HepG2 (cell line): ENCODE measurements around the gene PCBP2. TPM values are rescaled to one million over a fixed set of nuclear protein-coding genes. Genes with fewer than 3 reads are reported as not detected.
A peak's percentile ranks its signal among the peaks of the same experiment; 100 is the strongest.

ENCODE experiments used
- ARNTL ChIP-seq: sonication (generic); formaldehyde crosslinking; IDR thresholded peaks from 2 replicates; pipeline ENCODE4 v1.4.0; 2020; ENCODE audit warnings: mild to moderate bottlenecking, missing genetic modification reagents
- CENPT ChIP-seq: sonication (generic); formaldehyde crosslinking; IDR thresholded peaks from 2 replicates; pipeline ENCODE4 v1.8.0; 2022; ENCODE audit warnings: low read depth, mild to moderate bottlenecking, moderate library complexity, missing genetic modification reagents
- DBP ChIP-seq: sonication (generic); formaldehyde crosslinking; IDR thresholded peaks from 2 replicates; pipeline ENCODE4 v1.4.0; 2020; ENCODE audit warnings: missing genetic modification reagents; ENCODE audit errors: not compliant biosample characterization
- GATAD2A ChIP-seq: IDR thresholded peaks from 2 replicates; pipeline ENCODE4 v1.6.1; 2016
- GRHL1 ChIP-seq: sonication (generic); formaldehyde crosslinking; conservative IDR thresholded peaks from 2 replicates; pipeline ENCODE4 v1.8.0; 2022; ENCODE audit warnings: missing genetic modification reagents
- HNF1A ChIP-seq, 2 experiments: sonication (generic) in 1 of 2; formaldehyde crosslinking in 1 of 2; IDR thresholded peaks; 2 replicates each; pipeline versions ENCODE4 v1.4.0 to v1.6.1; 2016 to 2020; ENCODE audit warnings: borderline replicate concordance in 1 of 2, low read depth in 1 of 2, mild to moderate bottlenecking in 1 of 2, missing genetic modification reagents in 1 of 2
- HOXA5 ChIP-seq: sonication (generic); formaldehyde crosslinking; IDR thresholded peaks from 2 replicates; pipeline ENCODE4 v1.4.0; 2020; ENCODE audit warnings: missing genetic modification reagents
- MEIS1 ChIP-seq: sonication (generic); formaldehyde crosslinking; IDR thresholded peaks from 2 replicates; pipeline ENCODE4 v1.9.0; 2021; ENCODE audit warnings: mild to moderate bottlenecking, missing genetic modification reagents, moderate library complexity, borderline replicate concordance
- MXD4 ChIP-seq: IDR thresholded peaks from 2 replicates; pipeline ENCODE4 v1.6.1; 2016; ENCODE audit warnings: mild to moderate bottlenecking, missing biosample characterization, missing genetic modification reagents
- PHF20 ChIP-seq: sonication (generic); formaldehyde crosslinking; IDR thresholded peaks from 2 replicates; pipeline ENCODE4 v1.5.0; 2020; ENCODE audit warnings: mild to moderate bottlenecking, missing genetic modification reagents
- PHF8 ChIP-seq: sonication (generic); formaldehyde crosslinking; IDR thresholded peaks from 2 replicates; pipeline ENCODE4 v1.5.0; 2020; ENCODE audit warnings: missing genetic modification reagents
- PITX1 ChIP-seq: sonication (generic); formaldehyde crosslinking; IDR thresholded peaks from 2 replicates; pipeline ENCODE4 v1.5.1; 2020; ENCODE audit warnings: mild to moderate bottlenecking, missing genetic modification reagents
- RBM39 ChIP-seq: fragments of 200-400 bp; formaldehyde crosslinking; IDR thresholded peaks from one replicate; pipeline ENCODE4 v1.6.1; 2018; ENCODE audit warnings: antibody characterized with exemption, mild to moderate bottlenecking, low read depth, low read length; ENCODE audit not compliant: poor library complexity, severe bottlenecking
- RFX3 ChIP-seq: IDR thresholded peaks from 2 replicates; pipeline ENCODE4 v1.6.1; 2016; ENCODE audit warnings: missing biosample characterization, missing genetic modification reagents
- SPEN ChIP-seq: sonication (generic); formaldehyde crosslinking; IDR thresholded peaks from 2 replicates; pipeline ENCODE4 v1.5.1; 2020; ENCODE audit warnings: low read depth, mild to moderate bottlenecking, missing genetic modification reagents
- ZFX ChIP-seq: sonication (generic); formaldehyde crosslinking; IDR thresholded peaks from 2 replicates; pipeline ENCODE4 v1.4.0; 2020; ENCODE audit warnings: mild to moderate bottlenecking, low read depth, missing genetic modification reagents, moderate library complexity
- ZFYVE20 ChIP-seq: sonication (generic); formaldehyde crosslinking; IDR thresholded peaks from 2 replicates; pipeline ENCODE4 v1.8.0; 2023; ENCODE audit warnings: low read depth, mild to moderate bottlenecking, moderate library complexity, missing genetic modification reagents, borderline replicate concordance
- ZNF574 ChIP-seq: sonication (generic); formaldehyde crosslinking; IDR thresholded peaks from 2 replicates; pipeline ENCODE4 v1.4.0; 2020; ENCODE audit warnings: missing genetic modification reagents
- polyA plus RNA-seq, 8 experiments: library from polyadenylated mRNA; depleted of rRNA in 3 of 8; stranded (reverse) in 7 of 8; unstranded in 1 of 8; fragments of >200 nt; fragmentation: Illumina TruSeq in 4 of 8; extraction: Trizol in 4 of 8; gene quantifications; 2 replicates each; pipeline versions ENCODE4 v1.2.1 to v1.2.3, GENCODE V29; 2011 to 2016; ENCODE audit warnings: low read depth in 4 of 8, missing spikeins in 1 of 8, mixed read lengths in 1 of 8; ENCODE audit not compliant: insufficient read depth in 1 of 8
- total RNA-seq, 5 experiments: library from RNA; depleted of rRNA; stranded (reverse); fragments of >200 nt; fragmentation: Illumina TruSeq; extraction: Trizol; gene quantifications; 2 replicates each; pipeline ENCODE4 v1.2.3, GENCODE V29; 2016; ENCODE audit warnings: low read depth in 1 of 5

The PCBP2 gene
- total and polyA plus RNA-seq, 2 of the 13 experiments (the other 11 are each of a cell fraction or from before 2014, with no cell fraction given) = 154 to 345 TPM

GRCh38 chr12:53492830-53493609 is 41.1 kb downstream of the PCBP2 start (continued):
- peak; percentile 82 for TF ChIP-seq RFX3
- no peak for TF ChIP-seq GATAD2A
- TF ChIP-seq ZFX = peak; percentile 65; the same call in 1 of the 2 replicates
- no peak for TF ChIP-seq CENPT
- TF ChIP-seq MEIS1 (CRISPR knock-in tag) = 0 out of 2 replicates have a peak, but pooled peaks have one; percentile 44
- peak; percentile 35; the same call in 1 of the 2 replicates for TF ChIP-seq PHF20 (CRISPR knock-in tag)
- peak; percentile 68; the same call in 1 of the 2 replicates for TF ChIP-seq ZNF574 (CRISPR knock-in tag)
- no peak for TF ChIP-seq ZFYVE20
- TF ChIP-seq HOXA5 (CRISPR knock-in tag) = peak; percentile 62
- TF ChIP-seq RBM39 = peak; percentile 47
- TF ChIP-seq PITX1 (CRISPR knock-in tag) = peak; percentile 20; the same call in 1 of the 2 replicates
- no peak for TF ChIP-seq HNF1A (IDR thresholded peaks at IDR 0.05; ENCODE audit: low read depth)
- TF ChIP-seq HNF1A (CRISPR knock-in tag; IDR thresholded peaks at IDR 0.05; ENCODE audit: borderline replicate concordance) = peak; percentile 49; the same call in 1 of the 2 replicates
- 0 out of 2 replicates have a peak, but pooled peaks have one; percentile 29 for TF ChIP-seq MXD4 (CRISPR knock-in tag)
- TF ChIP-seq DBP (CRISPR knock-in tag) = no peak
- TF ChIP-seq PHF8 (CRISPR knock-in tag) = 0 out of 2 replicates have a peak, but pooled peaks have one; percentile 46
- peak; percentile 82; the same call in 1 of the 2 replicates for TF ChIP-seq ARNTL (CRISPR knock-in tag)
- no peak for TF ChIP-seq GRHL1 (CRISPR knock-in tag)
- TF ChIP-seq SPEN (CRISPR knock-in tag) = 0 out of 2 replicates have a peak, but pooled peaks have one; percentile 47
